ENCODE data around the gene FRYL.

DNA sequence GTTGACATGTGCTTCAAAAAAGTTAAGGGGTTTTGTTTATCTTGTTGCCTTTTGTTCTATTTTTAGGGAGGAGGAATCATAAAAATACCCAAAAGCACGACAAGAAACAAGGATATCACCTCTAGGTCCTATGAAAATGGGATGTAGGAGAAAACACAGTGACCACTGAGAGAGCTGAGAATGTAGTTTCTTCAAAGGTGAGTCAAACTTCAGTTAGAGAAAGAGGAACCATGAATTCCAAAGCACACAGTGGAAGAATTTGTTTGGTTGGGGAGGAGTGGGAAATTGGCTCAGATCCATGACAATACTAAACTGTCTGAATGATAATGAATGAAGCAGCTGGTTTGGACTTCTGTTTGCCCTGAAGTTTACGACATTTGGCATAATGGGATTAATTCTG, 19.1 kb upstream of the FRYL start:
- TF ChIP-seq POLR2A (IDR thresholded peaks at IDR 0.05) (no peak), CTCF (IDR thresholded peaks at IDR 0.05 in 4 of 5, conservative IDR thresholded peaks at IDR 0.05 in 1 of 5) (no peak)
